Prostate gland (tissue), 2 donors: ENCODE results near the gene TDRD5. TPM values are rescaled to one million over a fixed set of nuclear protein-coding genes. Genes with fewer than 3 reads are reported as not detected.

Experiments used
- DNase-seq: peaks from one replicate; pipeline ENCODE4 v3.0.0-alpha.2; 2019; ENCODE audit warnings: low spot score
- H3K27ac ChIP-seq, 2 donors: fragments of 200-600 bp; sonication (generic); 2 replicates each; pipeline ENCODE4 v1.5.1; 2017 to 2019
- H3K27me3 ChIP-seq: fragments of 200-600 bp; sonication (generic); replicated peaks from 2 replicates; pipeline ENCODE4 v1.5.1; 2019; ENCODE audit not compliant: insufficient read depth
- H3K36me3 ChIP-seq, 2 donors: fragments of 200-600 bp; sonication (generic); 1 replicate in 1 of 2; 2 replicates in 1 of 2; pipeline versions ENCODE4 v1.5.1 to v1.8.1; 2017 to 2019
- H3K4me1 ChIP-seq: fragments of 200-600 bp; sonication (generic); replicated peaks from 2 replicates; pipeline ENCODE4 v1.5.1; 2019
- H3K4me3 ChIP-seq, 2 donors: fragments of 200-600 bp; sonication (generic); 2 replicates each; pipeline ENCODE4 v1.5.1; 2017 to 2019
- H3K9me3 ChIP-seq: fragments of 200-600 bp; sonication (generic); 2 replicates; pipeline ENCODE4 v1.5.1; 2017
- POLR2A ChIP-seq: fragments of 450-650 bp; IDR thresholded peaks from one replicate; pipeline ENCODE4 v1.6.1; 2016; ENCODE audit warnings: antibody characterized with exemption, mild to moderate bottlenecking
- POLR2AphosphoS5 ChIP-seq: sonication (generic); formaldehyde crosslinking; IDR thresholded peaks from one replicate; pipeline ENCODE4 v1.6.1; 2017; ENCODE audit warnings: antibody characterized with exemption
- WGBS: methylation state at CpG from one replicate; pipeline ENCODE4 v1.1.5; 2018; 5-methylcytosine and 5-hydroxymethylcytosine counted together
- intact Hi-C: fragments of 100-400 bp; cut with DNase I; formaldehyde crosslinking; loops from one replicate; pipeline ENCODE4 v1.14.2; 2022
- total RNA-seq, 2 donors: library from RNA; depleted of rRNA; stranded (reverse); fragments of >200 nt; gene quantifications; one replicate each; pipeline ENCODE4 v1.1.0, GENCODE V29; 2016
- TF ChIP-seq, protein P1 (sequence below), 4 experiments: fragments of 200-600 bp in 2 of 4; fragments of 450-650 bp in 2 of 4; sonication (generic) in 2 of 4; IDR thresholded peaks; 1 replicate in 3 of 4; 2 replicates in 1 of 4; pipeline ENCODE4 v1.5.1; 2016 to 2019; ENCODE audit warnings: antibody characterized with exemption in 4 of 4, mild to moderate bottlenecking in 2 of 4, moderate library complexity in 2 of 4

Gene TDRD5
- total RNA-seq, 2 donors from 2014 or later: 3.8 to 7.6 TPM

DNA sequence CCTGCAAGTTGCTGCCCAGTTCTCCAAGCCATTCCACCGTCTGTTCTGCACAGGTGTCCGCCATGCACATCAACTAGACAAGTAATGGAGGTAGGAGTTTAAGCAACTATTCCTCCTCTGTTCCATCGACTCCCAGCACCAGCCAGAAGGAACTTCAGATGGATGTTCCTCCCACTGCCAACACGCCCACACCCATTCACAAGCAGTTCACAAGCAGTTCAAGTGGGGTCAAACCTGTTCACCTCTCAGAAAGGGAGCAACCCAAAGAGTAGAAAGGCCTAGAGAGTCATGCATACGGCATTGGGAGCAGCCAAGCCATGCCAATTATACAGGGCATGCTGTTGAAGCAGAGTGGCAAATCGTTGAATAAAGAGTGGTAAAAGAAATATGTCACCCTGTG, 4.3 kb upstream of the TDRD5 start:
- Histone ChIP-seq H3K9me3 (no peaks in the 10 kb centered on the region), H3K4me1 (no peaks in the 10 kb centered on the region), H3K36me3 (no peaks in the 10 kb centered on the region), H3K27ac (no peak overlapping the region), H3K27me3 (peaks cover 5% of the 10 kb centered on the region), H3K4me3 (no peak overlapping the region)
- no peak for DNase-seq
- intact Hi-C loops: no loop called here
- WGBS: 92% methylated on average over 6 of the region's 6 CpGs
- TF ChIP-seq POLR2AphosphoS5: no peak
- no peak for TF ChIP-seq POLR2A
- TF ChIP-seq, protein P1, sequence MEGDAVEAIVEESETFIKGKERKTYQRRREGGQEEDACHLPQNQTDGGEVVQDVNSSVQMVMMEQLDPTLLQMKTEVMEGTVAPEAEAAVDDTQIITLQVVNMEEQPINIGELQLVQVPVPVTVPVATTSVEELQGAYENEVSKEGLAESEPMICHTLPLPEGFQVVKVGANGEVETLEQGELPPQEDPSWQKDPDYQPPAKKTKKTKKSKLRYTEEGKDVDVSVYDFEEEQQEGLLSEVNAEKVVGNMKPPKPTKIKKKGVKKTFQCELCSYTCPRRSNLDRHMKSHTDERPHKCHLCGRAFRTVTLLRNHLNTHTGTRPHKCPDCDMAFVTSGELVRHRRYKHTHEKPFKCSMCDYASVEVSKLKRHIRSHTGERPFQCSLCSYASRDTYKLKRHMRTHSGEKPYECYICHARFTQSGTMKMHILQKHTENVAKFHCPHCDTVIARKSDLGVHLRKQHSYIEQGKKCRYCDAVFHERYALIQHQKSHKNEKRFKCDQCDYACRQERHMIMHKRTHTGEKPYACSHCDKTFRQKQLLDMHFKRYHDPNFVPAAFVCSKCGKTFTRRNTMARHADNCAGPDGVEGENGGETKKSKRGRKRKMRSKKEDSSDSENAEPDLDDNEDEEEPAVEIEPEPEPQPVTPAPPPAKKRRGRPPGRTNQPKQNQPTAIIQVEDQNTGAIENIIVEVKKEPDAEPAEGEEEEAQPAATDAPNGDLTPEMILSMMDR (IDR thresholded peaks at IDR 0.05): no peak

GRCh38 chr1:179588425-179589024, 3.1 kb upstream of the TDRD5 start:
- no peak overlapping the region for H3K27ac ChIP-seq
- no peak overlapping the region for H3K4me3 ChIP-seq
- no peak for TF ChIP-seq POLR2AphosphoS5
- TF ChIP-seq POLR2A: no peak
- TF ChIP-seq, protein P1 (IDR thresholded peaks at IDR 0.05): no peak
- H3K27me3 ChIP-seq: peaks cover 5% of the 10 kb centered on the region
- DNase-seq: no peak
- 92% methylated on average over 18 of the region's 18 CpGs for WGBS
- no peaks in the 10 kb centered on the region for H3K36me3 ChIP-seq
- intact Hi-C loops: no loop called here
- H3K9me3 ChIP-seq: no peaks in the 10 kb centered on the region
- no peaks in the 10 kb centered on the region for H3K4me1 ChIP-seq

GRCh38 chr1:179589509-179589908, 2.1 kb upstream of the TDRD5 start:
- no peak for DNase-seq
- TF ChIP-seq POLR2AphosphoS5 (no peak), POLR2A (no peak)
- TF ChIP-seq, protein P1 (IDR thresholded peaks at IDR 0.05): no peak
- H3K9me3 ChIP-seq: no peaks in the 10 kb centered on the region
- intact Hi-C loops: no loop called here
- no peak overlapping the region for H3K27ac ChIP-seq
- H3K36me3 ChIP-seq: no peaks in the 10 kb centered on the region
- no peak overlapping the region for H3K4me3 ChIP-seq
- no peaks in the 10 kb centered on the region for H3K4me1 ChIP-seq
- 99% methylated on average over 4 of the region's 4 CpGs for WGBS
- peaks cover 5% of the 10 kb centered on the region for H3K27me3 ChIP-seq

DNA sequence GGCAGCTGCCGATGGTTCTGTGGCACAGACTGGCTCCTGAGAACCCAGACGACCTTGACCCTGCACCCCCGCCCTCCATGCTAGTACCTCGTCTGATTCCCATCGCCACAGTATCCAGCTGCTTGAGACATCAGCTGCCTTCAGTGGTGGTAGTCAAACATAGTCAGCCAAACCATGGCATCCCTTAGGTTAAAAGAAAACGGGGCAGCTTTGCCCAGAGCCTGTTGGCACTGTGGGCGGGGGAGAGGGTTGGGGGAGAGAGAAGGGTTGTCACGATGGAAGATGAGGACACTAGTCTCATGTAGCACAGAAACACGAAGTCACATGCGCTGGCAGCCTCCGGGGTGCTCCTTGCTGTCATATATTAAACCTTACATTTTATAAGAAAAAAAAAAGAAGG, 961 bp upstream of the TDRD5 start:
- Histone ChIP-seq H3K4me1 (no peaks in the 10 kb centered on the region), H3K36me3 (no peaks in the 10 kb centered on the region), H3K4me3 (no peak overlapping the region), H3K9me3 (no peaks in the 10 kb centered on the region), H3K27me3 (peaks cover 5% of the 10 kb centered on the region), H3K27ac (no peak overlapping the region)
- intact Hi-C loops: no loop called here
- whole genome bisulfite sequencing: 89% methylated on average over 11 of the region's 11 CpGs
- no peak for DNase-seq
- no peak for TF ChIP-seq POLR2A
- TF ChIP-seq, protein P1 (IDR thresholded peaks at IDR 0.05): no peak
- no peak for TF ChIP-seq POLR2AphosphoS5

- no peak for TF ChIP-seq POLR2AphosphoS5
- no peak for TF ChIP-seq POLR2A
- TF ChIP-seq, protein P1 (IDR thresholded peaks at IDR 0.05): no peak
- H3K9me3 ChIP-seq: no peaks in the 10 kb centered on the region
- DNase-seq: no peak
- H3K4me1 ChIP-seq: no peaks in the 10 kb centered on the region
- peak overlapping the region; percentile 22 to 33 for H3K4me3 ChIP-seq
- WGBS: 18% methylated on average over 7 of the region's 7 CpGs
- H3K36me3 ChIP-seq: no peaks in the 10 kb centered on the region
- intact Hi-C loops: no loop called here
- peaks cover 5% of the 10 kb centered on the region for H3K27me3 ChIP-seq
- no peak overlapping the region for H3K27ac ChIP-seq
Measured at GRCh38 chr1:179591253-179591591, 410 bp upstream of the TDRD5 start.
